B cell (primary cell): ENCODE data around the gene DNAH10. TPM values are rescaled to one million over a fixed set of nuclear protein-coding genes. Genes with fewer than 3 reads are reported as not detected.

Experiments
- ATAC-seq: fragments of 200-7000 bp; cut with Tn5 transposase; one replicate; pipeline ENCODE4 v1.10.0; 2021; ENCODE audit warnings: low read depth, mild to moderate bottlenecking, moderate number of reproducible peaks, moderate library complexity
- CTCF ChIA-PET: fragments of 350-600 bp; sonication (Branson Sonifier 250); formaldehyde crosslinking; loops from one replicate; lab custom pipeline; 2021; ENCODE audit warnings: antibody characterized with exemption, inconsistent platforms; lab: Charles Lee
- POLR2A ChIA-PET: fragments of 350-600 bp; sonication (Branson Sonifier 250); formaldehyde crosslinking; loops from one replicate; lab custom pipeline; 2021; ENCODE audit warnings: antibody characterized with exemption; lab: Charles Lee
- DNase-seq: peaks from one replicate; pipeline ENCODE4 v3.0.0; 2013
- H2AFZ ChIP-seq: 2 replicates; pipeline ENCODE4 v1.6.1; 2012; ENCODE audit warnings: mild to moderate bottlenecking, low read depth, low read length; ENCODE audit not compliant: insufficient read depth, poor library complexity, severe bottlenecking
- H3K27ac ChIP-seq, 2 donors: 1 replicate in 1 of 2; 2 replicates in 1 of 2; pipeline ENCODE4 v1.5.1; 2012 to 2013; ENCODE audit warnings: low read length in 2 of 2, mild to moderate bottlenecking in 2 of 2, moderate library complexity in 1 of 2
- H3K27me3 ChIP-seq, 4 experiments: fragments of 200-600 bp in 1 of 4; sonication (generic) in 1 of 4; replicated peaks in 1 of 4; 1 replicate in 2 of 4; 2 replicates in 2 of 4; pipeline versions ENCODE4 v1.6.1 to v1.7.0; 2013 to 2016; ENCODE audit warnings: low read length in 3 of 4, mild to moderate bottlenecking in 2 of 4, mixed read lengths in 1 of 4, moderate library complexity in 1 of 4; ENCODE audit not compliant: insufficient read depth in 4 of 4, control insufficient read depth in 3 of 4; ENCODE audit errors: control extremely low read depth in 1 of 4
- H3K36me3 ChIP-seq, 2 experiments: replicated peaks in 1 of 2; 1 replicate in 1 of 2; 2 replicates in 1 of 2; pipeline versions ENCODE4 v1.6.1 to v1.7.1; 2013; ENCODE audit warnings: low read length in 1 of 2; ENCODE audit not compliant: insufficient read depth in 2 of 2, control insufficient read depth in 1 of 2; ENCODE audit errors: control extremely low read depth in 1 of 2, extremely low read depth in 1 of 2
- H3K4me1 ChIP-seq, 2 donors: fragments of 200-600 bp in 1 of 2; sonication (generic) in 1 of 2; 1 replicate in 1 of 2; 2 replicates in 1 of 2; pipeline versions ENCODE4 v1.5.1 to v1.6.1; 2013 to 2017; ENCODE audit warnings: low read length in 2 of 2; ENCODE audit not compliant: control insufficient read depth in 2 of 2, insufficient read depth in 2 of 2
- H3K4me2 ChIP-seq: replicated peaks from 2 replicates; pipeline ENCODE3; 2012; ENCODE audit warnings: mild to moderate bottlenecking, low read depth, low read length; ENCODE audit not compliant: poor library complexity, severe bottlenecking
- H3K4me3 ChIP-seq, 5 experiments: fragments of 200-600 bp in 1 of 5; sonication (generic) in 1 of 5; 1 replicate in 3 of 5; 2 replicates in 2 of 5; pipeline versions ENCODE4 v1.5.1 to v1.7.0; 2011 to 2016; ENCODE audit warnings: low read length in 4 of 5, mild to moderate bottlenecking in 4 of 5, low read depth in 2 of 5, control low read depth in 1 of 5, moderate library complexity in 1 of 5; ENCODE audit not compliant: insufficient read depth in 1 of 5; ENCODE audit errors: control extremely low read depth in 1 of 5, extremely low read depth in 1 of 5
- H3K79me2 ChIP-seq: fragments of 200-600 bp; sonication (generic); one replicate; pipeline ENCODE4 v1.6.0; 2016; ENCODE audit warnings: low read length; ENCODE audit not compliant: control insufficient read depth, insufficient read depth
- H3K9ac ChIP-seq: fragments of 200-600 bp; sonication (generic); 2 replicates; pipeline ENCODE4 v1.6.1; 2017; ENCODE audit warnings: mild to moderate bottlenecking, low read length, moderate library complexity
- H3K9me3 ChIP-seq, 3 donors: one replicate each; pipeline versions ENCODE4 v1.6.1 to v1.7.1; 2013; ENCODE audit warnings: low read length in 2 of 3; ENCODE audit not compliant: control insufficient read depth in 2 of 3, insufficient read depth in 1 of 3; ENCODE audit errors: control extremely low read depth in 1 of 3
- H4K20me1 ChIP-seq: 2 replicates; pipeline ENCODE4 v1.6.0; 2012; ENCODE audit warnings: mild to moderate bottlenecking, low read length; ENCODE audit not compliant: insufficient read depth, control insufficient read depth, poor library complexity, severe bottlenecking
- H3K27ac Mint-ChIP-seq: one replicate; pipeline ENCODE4 v1.8.0; 2021; ENCODE audit warnings: mixed read lengths
- H3K27me3 Mint-ChIP-seq: one replicate; pipeline ENCODE4 v1.8.0; 2021; ENCODE audit warnings: mixed read lengths
- H3K4me1 Mint-ChIP-seq: one replicate; pipeline ENCODE4 v1.8.0; 2021; ENCODE audit warnings: mixed read lengths
- H3K4me3 Mint-ChIP-seq: one replicate; pipeline ENCODE4 v1.8.0; 2021; ENCODE audit warnings: mixed read lengths
- H3K9me3 Mint-ChIP-seq: one replicate; pipeline ENCODE4 v1.8.0; 2022; ENCODE audit warnings: mixed read lengths; ENCODE audit not compliant: insufficient read depth
- CTCF ChIP-seq: fragments of 200-600 bp; IDR thresholded peaks from one replicate; pipeline ENCODE4 v1.8.0; 2022; ENCODE audit warnings: antibody characterized with exemption, mild to moderate bottlenecking
- EZH2 ChIP-seq: IDR thresholded peaks from 2 replicates; pipeline ENCODE4 v1.6.1; 2012; ENCODE audit warnings: borderline replicate concordance, low read depth, mild to moderate bottlenecking, moderate library complexity, low read length; ENCODE audit not compliant: insufficient read depth, poor library complexity, severe bottlenecking
- WGBS: methylation state at CpG from one replicate; pipeline ENCODE4 v1.1.5; 2013; ENCODE audit warnings: missing lambda C conversion rate; ENCODE audit not compliant: insufficient coverage; 5-methylcytosine and 5-hydroxymethylcytosine counted together
- intact Hi-C: fragments of 100-400 bp; cut with micrococcal nuclease; formaldehyde crosslinking; loops from one replicate; pipeline ENCODE4 v1.10.0; 2022
- polyA plus RNA-seq: library from polyadenylated mRNA; depleted of rRNA; stranded (reverse); fragments of >200 nt; gene quantifications from 2 replicates; pipeline ENCODE4 v1.2.3, GENCODE V29; 2012
- total RNA-seq, 2 donors: library from RNA; stranded (reverse); fragments of 120-200 nt in 1 of 2; gene quantifications; 1 replicate in 1 of 2; 2 replicates in 1 of 2; pipeline versions ENCODE4 v1.2.3 to v1.2.4, GENCODE V29; 2013 to 2022

Gene DNAH10
- total and polyA plus RNA-seq, 2 donors (not counting 1 experiment from before 2014, with no cell fraction given), result 0.24 to 0.99 TPM

DNA sequence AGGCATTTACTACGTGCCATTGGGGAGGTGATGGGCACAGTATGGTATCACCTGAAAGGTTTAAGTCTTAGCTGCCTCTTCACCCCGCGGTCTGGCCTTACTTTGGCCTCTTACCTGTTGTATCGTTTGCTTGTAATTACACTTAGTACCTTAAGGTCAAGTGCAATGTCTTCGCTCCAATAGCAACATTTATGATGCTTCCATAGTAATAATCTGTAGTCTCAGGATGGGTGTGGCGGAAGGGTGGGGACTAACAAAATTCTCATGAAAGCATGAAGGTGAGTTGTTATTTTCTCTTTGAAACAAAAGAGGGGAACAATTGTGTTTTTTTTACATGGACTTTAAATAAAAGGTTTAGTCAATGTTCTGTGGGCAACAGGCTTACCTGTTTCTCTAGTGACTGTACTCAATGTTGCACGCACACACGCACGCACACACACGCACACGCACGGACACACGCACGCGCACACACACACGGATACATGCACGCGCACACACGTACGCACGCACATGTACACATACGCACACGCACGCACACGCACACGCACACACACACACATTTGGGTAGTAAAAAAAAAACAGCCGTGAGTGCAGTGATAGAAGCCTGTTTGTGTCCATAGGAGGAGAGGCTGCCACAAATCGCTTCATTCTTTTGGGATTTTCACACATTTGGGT is 91.4 kb downstream of the DNAH10 start:
- Histone ChIP-seq H3K9ac (no peak overlapping the region), H3K9me3 (no peaks in the 10 kb centered on the region), H3K27ac (no peak overlapping the region), H4K20me1 (no peaks in the 10 kb centered on the region), H3K36me3 (no peaks in the 10 kb centered on the region), H3K27me3 (no peaks in the 10 kb centered on the region), H3K79me2 (no peaks in the 10 kb centered on the region), H2AFZ (no peak overlapping the region), H3K4me2 (no peak overlapping the region), H3K4me1 (no peaks in the 10 kb centered on the region), H3K4me3 (no peak overlapping the region)
- no peak overlapping the region for H3K4me3 Mint-ChIP-seq
- DNase-seq (no peak), ATAC-seq (no peak)
- intact Hi-C loops, result no loop called here
- H3K4me1 Mint-ChIP-seq, result no peaks in the 10 kb centered on the region
- H3K27ac Mint-ChIP-seq, result no peak overlapping the region
- TF ChIP-seq CTCF (no peak), EZH2 (no peak)
- WGBS, result 88% methylated on average over 21 of the region's 28 CpGs
- peaks cover 3% of the 10 kb centered on the region for H3K27me3 Mint-ChIP-seq
- ChIA-PET CTCF (no interaction called here), POLR2A (no interaction called here)
- H3K9me3 Mint-ChIP-seq, result no peaks in the 10 kb centered on the region

- 68% methylated on average over 6 of the region's 7 CpGs for WGBS
- ATAC-seq, result no peak
- Mint-ChIP-seq H3K4me1 (no peaks in the 10 kb centered on the region), H3K9me3 (no peaks in the 10 kb centered on the region), H3K27ac (no peak overlapping the region), H3K27me3 (peaks cover 6% of the 10 kb centered on the region), H3K4me3 (no peak overlapping the region)
- H3K27ac ChIP-seq, result no peak overlapping the region
- no peak for TF ChIP-seq CTCF
- no peak for TF ChIP-seq EZH2
- no peak overlapping the region for H2AFZ ChIP-seq
- no peaks in the 10 kb centered on the region for H3K36me3 ChIP-seq
- ChIA-PET POLR2A (no interaction called here), CTCF (no interaction called here)
- H3K4me1 ChIP-seq, result no peaks in the 10 kb centered on the region
- DNase-seq, result no peak
- no peaks in the 10 kb centered on the region for H3K27me3 ChIP-seq
- intact Hi-C loops, result no loop called here
- H4K20me1 ChIP-seq, result no peaks in the 10 kb centered on the region
- no peak overlapping the region for H3K9ac ChIP-seq
- H3K9me3 ChIP-seq, result no peaks in the 10 kb centered on the region
- H3K4me2 ChIP-seq, result no peak overlapping the region
- H3K4me3 ChIP-seq, result no peak overlapping the region
- no peaks in the 10 kb centered on the region for H3K79me2 ChIP-seq
Observed at GRCh38 chr12:123854232-123854631, 92.1 kb downstream of the DNAH10 start.
